ENCODE measurements around the gene MMP28.

The MMP28 gene, protein sequence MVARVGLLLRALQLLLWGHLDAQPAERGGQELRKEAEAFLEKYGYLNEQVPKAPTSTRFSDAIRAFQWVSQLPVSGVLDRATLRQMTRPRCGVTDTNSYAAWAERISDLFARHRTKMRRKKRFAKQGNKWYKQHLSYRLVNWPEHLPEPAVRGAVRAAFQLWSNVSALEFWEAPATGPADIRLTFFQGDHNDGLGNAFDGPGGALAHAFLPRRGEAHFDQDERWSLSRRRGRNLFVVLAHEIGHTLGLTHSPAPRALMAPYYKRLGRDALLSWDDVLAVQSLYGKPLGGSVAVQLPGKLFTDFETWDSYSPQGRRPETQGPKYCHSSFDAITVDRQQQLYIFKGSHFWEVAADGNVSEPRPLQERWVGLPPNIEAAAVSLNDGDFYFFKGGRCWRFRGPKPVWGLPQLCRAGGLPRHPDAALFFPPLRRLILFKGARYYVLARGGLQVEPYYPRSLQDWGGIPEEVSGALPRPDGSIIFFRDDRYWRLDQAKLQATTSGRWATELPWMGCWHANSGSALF

DNA sequence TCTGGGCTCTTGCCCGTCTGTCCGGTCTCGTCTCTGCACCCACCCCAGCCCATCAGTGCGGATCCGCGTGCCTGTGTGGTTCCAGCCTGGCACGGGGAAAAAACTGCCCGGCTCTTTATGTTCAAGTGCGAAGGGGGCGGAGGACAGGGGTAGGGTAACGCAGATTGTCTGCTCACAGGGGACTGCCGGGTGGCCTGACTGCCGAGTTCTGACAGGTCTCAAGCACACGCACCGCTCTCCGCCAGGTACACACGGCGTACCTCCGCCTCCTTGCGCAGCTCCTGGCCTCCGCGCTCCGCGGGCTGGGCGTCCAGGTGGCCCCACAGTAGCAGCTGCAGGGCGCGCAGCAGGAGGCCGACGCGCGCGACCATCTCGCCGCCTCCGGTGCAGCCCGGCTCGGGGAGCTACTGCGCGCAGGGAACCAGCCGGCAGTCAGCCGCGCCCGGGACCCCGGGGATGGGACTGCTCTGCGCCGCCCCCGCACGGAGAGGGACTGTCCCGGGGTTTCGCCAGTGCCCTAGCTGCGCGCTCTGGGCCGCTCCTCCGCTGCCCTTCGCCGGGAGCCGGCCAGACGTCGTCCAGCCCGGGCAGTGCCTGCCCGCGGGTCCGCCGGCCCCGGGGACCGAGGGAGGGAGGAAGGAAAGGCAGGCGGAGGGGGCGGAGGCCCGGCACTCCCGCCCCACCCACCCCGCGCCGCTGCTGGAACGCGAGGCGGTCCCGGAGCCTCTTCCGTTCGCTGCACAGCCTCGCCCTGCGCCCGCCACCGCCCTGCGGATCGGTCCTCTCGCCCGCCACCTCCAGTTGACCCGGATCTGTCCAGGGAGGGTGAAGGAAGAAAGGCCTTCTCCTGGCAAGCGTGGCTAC is at the start of gene MMP28:
Gene MMP28 (minus strand): TSS at position 635 of the 864 bp plus-strand sequence. CDS start 264 bp downstream, at position 371.
- no peak for DNase-seq
- in situ Hi-C loops (cut with HindIII; ENCODE audit: low pct_ligation_motif_present, low sequenced_read_pairs): no loop called here
- TF ChIP-seq, protein P1, sequence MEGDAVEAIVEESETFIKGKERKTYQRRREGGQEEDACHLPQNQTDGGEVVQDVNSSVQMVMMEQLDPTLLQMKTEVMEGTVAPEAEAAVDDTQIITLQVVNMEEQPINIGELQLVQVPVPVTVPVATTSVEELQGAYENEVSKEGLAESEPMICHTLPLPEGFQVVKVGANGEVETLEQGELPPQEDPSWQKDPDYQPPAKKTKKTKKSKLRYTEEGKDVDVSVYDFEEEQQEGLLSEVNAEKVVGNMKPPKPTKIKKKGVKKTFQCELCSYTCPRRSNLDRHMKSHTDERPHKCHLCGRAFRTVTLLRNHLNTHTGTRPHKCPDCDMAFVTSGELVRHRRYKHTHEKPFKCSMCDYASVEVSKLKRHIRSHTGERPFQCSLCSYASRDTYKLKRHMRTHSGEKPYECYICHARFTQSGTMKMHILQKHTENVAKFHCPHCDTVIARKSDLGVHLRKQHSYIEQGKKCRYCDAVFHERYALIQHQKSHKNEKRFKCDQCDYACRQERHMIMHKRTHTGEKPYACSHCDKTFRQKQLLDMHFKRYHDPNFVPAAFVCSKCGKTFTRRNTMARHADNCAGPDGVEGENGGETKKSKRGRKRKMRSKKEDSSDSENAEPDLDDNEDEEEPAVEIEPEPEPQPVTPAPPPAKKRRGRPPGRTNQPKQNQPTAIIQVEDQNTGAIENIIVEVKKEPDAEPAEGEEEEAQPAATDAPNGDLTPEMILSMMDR (IDR thresholded peaks at IDR 0.05; ENCODE audit: low read depth, low read length, missing control alignments): no peak
- no peaks in the 10 kb centered on the region for H3K36me3 ChIP-seq (replicated peaks)
- H3K27me3 ChIP-seq (replicated peaks): peaks cover 16% of the 10 kb centered on the region
- peak within 1 kb of the TSS; percentile 51 for H3K4me3 ChIP-seq (ENCODE audit: low read depth, low read length)
- H3K27ac ChIP-seq: no peak within 1 kb of the TSS

DNA sequence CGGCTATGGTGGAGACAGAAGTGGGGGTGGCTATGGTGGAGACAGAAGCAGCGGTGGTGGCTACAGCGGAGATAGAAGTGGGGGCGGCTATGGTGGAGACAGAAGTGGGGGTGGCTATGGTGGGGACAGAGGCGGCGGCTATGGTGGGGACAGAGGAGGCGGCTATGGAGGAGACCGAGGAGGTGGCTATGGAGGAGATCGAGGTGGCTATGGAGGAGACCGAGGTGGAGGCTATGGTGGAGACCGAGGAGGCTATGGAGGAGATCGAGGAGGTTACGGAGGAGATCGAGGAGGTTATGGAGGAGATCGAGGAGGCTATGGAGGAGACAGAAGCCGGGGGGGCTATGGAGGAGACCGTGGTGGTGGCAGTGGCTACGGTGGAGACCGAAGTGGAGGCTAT is 49.1 kb upstream of the MMP28 start:
- H3K36me3 ChIP-seq (replicated peaks): peaks cover 70% of the 10 kb centered on the region
- TF ChIP-seq, protein P1 (IDR thresholded peaks at IDR 0.05; ENCODE audit: low read depth, low read length, missing control alignments): no peak
- DNase-seq: no peak
- H3K4me3 ChIP-seq (ENCODE audit: low read depth, low read length): no peak overlapping the region
- H3K27ac ChIP-seq: no peak overlapping the region
- no peaks in the 10 kb centered on the region for H3K27me3 ChIP-seq (replicated peaks)
- in situ Hi-C loops (cut with HindIII; ENCODE audit: low pct_ligation_motif_present, low sequenced_read_pairs): no loop called here

DNA sequence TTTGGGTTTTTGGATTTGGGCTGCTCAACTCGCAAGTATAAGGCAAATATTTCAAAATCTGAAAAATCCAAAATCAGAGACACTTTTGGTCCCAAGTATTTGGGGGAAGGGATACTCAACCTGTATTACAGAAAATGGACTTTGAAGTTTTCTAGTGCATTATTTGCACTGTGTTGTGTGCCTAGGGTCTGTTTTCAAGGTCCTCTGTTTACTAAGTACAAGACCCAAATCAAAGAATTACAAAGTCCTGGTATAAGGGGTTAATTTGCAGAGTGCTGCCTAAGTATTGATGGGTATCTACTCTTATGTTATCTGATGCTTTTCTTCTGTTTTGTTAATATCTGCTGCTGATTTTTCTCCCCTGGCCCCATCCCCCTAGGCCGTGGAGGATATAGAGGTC is 48.3 kb upstream of the MMP28 start:
- TF ChIP-seq, protein P1 (IDR thresholded peaks at IDR 0.05; ENCODE audit: low read depth, low read length, missing control alignments): no peak
- Histone ChIP-seq H3K27me3 (replicated peaks) (no peaks in the 10 kb centered on the region), H3K36me3 (replicated peaks) (peaks cover 70% of the 10 kb centered on the region), H3K27ac (no peak overlapping the region), H3K4me3 (ENCODE audit: low read depth, low read length) (no peak overlapping the region)
- in situ Hi-C loops (cut with HindIII; ENCODE audit: low pct_ligation_motif_present, low sequenced_read_pairs): no loop called here
- DNase-seq: no peak

DNA sequence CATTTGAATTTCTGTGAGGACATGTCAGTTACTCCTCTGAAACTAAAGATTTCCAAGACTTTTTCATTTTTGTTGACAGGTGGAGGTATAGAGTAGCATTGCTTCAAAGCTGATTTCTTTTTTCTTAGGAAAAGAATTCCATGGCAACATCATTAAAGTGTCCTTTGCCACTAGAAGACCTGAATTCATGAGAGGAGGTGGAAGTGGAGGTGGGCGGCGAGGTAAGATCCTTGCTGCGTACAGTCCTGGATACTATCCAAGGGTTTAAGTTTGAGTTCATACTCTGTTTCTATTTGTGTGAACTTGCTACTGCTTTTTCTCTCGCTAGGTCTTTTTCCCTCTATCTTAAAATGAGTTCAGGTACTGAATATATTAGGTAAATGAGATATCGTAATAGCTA is 46.8 kb upstream of the MMP28 start:
- H3K27ac ChIP-seq: no peak overlapping the region
- peaks cover 73% of the 10 kb centered on the region for H3K36me3 ChIP-seq (replicated peaks)
- no peak overlapping the region for H3K4me3 ChIP-seq (ENCODE audit: low read depth, low read length)
- DNase-seq: no peak
- TF ChIP-seq, protein P1 (IDR thresholded peaks at IDR 0.05; ENCODE audit: low read depth, low read length, missing control alignments): no peak
- in situ Hi-C loops (cut with HindIII; ENCODE audit: low pct_ligation_motif_present, low sequenced_read_pairs): no loop called here
- H3K27me3 ChIP-seq (replicated peaks): no peaks in the 10 kb centered on the region

DNA sequence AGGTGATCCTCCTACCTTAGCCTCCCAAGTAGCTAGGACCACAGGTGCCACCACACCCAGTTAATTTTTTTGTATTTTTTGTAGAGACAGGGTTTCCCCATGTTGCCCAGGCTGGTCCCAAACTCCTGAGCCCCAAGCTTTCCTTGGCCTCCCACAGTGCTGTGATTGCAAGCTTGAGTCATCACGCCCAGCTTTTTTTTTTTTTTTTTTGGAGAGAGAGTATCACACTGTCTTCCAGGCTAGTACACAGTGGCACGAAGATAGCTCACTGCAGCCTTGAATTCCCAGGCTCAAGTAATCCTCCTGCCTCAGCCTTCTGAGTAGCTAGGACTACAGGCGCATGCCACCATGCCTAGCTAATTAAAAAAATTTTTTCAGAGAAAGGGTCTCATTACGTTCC is 46.1 kb upstream of the MMP28 start:
- Histone ChIP-seq H3K36me3 (replicated peaks) (peaks cover 79% of the 10 kb centered on the region), H3K4me3 (ENCODE audit: low read depth, low read length) (no peak overlapping the region), H3K27me3 (replicated peaks) (no peaks in the 10 kb centered on the region), H3K27ac (peak overlapping the region; percentile 61)
- TF ChIP-seq, protein P1 (IDR thresholded peaks at IDR 0.05; ENCODE audit: low read depth, low read length, missing control alignments): no peak
- in situ Hi-C loops (cut with HindIII; ENCODE audit: low pct_ligation_motif_present, low sequenced_read_pairs): no loop called here
- peak; percentile 31 for DNase-seq

Data from brain microvascular endothelial cell (primary cell).